Lower lobe of right lung (tissue), 2 donors: ENCODE results near the gene HECTD4. TPM values are rescaled to one million over a fixed set of nuclear protein-coding genes. Genes with fewer than 3 reads are reported as not detected.

Experiments
- ATAC-seq, 2 donors: fragments of 200-7000 bp; cut with Tn5 transposase; one replicate each; pipeline ENCODE4 v1.9.1; 2020 to 2022; ENCODE audit warnings: mild to moderate bottlenecking in 2 of 2, moderate library complexity in 2 of 2
- DNase-seq: peaks from one replicate; pipeline ENCODE4 v3.0.0-alpha.2; 2020
- H3K27ac ChIP-seq: fragments of 200-600 bp; one replicate; pipeline ENCODE4 v1.8.0; 2022
- H3K27me3 ChIP-seq: fragments of 200-600 bp; one replicate; pipeline ENCODE4 v1.8.0; 2022; ENCODE audit warnings: low read depth
- H3K36me3 ChIP-seq: fragments of 200-600 bp; one replicate; pipeline ENCODE4 v1.8.0; 2022; ENCODE audit warnings: mild to moderate bottlenecking
- H3K4me1 ChIP-seq: fragments of 200-600 bp; one replicate; pipeline ENCODE4 v1.8.0; 2022
- H3K4me3 ChIP-seq: fragments of 200-600 bp; one replicate; pipeline ENCODE4 v1.8.0; 2022; ENCODE audit warnings: mild to moderate bottlenecking
- H3K9me3 ChIP-seq: fragments of 200-600 bp; one replicate; pipeline ENCODE4 v1.8.0; 2022
- CTCF ChIP-seq: fragments of 200-600 bp; IDR thresholded peaks from one replicate; pipeline ENCODE4 v1.8.0; 2022; ENCODE audit warnings: antibody characterized with exemption, mild to moderate bottlenecking
- intact Hi-C: fragments of 100-400 bp; cut with DNase I; formaldehyde crosslinking; loops from one replicate; pipeline ENCODE4 v1.11.0; 2022
- total RNA-seq: library from RNA; stranded (reverse); fragmentation: NEBNext Ultra II Directional; extraction: Animal tissue kit (Norgen Biotek cat#: 25700); gene quantifications from one replicate; pipeline ENCODE4 v1.2.1, GENCODE V29; 2021
- donor health status: DM: no; HTN: yes; CAD: no; lungs with severe emphysema.

HECTD4 gene
- total RNA-seq, 1 donor from 2014 or later: 54.8 TPM

- Histone ChIP-seq H3K36me3 (peaks cover 9% of the 10 kb centered on the region), H3K4me3 (no peak overlapping the region), H3K9me3 (no peaks in the 10 kb centered on the region), H3K4me1 (no peaks in the 10 kb centered on the region), H3K27me3 (no peaks in the 10 kb centered on the region), H3K27ac (no peak overlapping the region)
- no peak for TF ChIP-seq CTCF
- ATAC-seq (no peak), DNase-seq (no peak)
- intact Hi-C loops: no loop called here
These were observed 59.2 kb downstream of the HECTD4 start for GRCh38 chr12:112322882-112323547.

GRCh38 chr12:112322441-112322840, 59.8 kb downstream of the HECTD4 start:
- Histone ChIP-seq H3K27me3 (no peaks in the 10 kb centered on the region), H3K4me3 (no peak overlapping the region), H3K27ac (no peak overlapping the region), H3K9me3 (no peaks in the 10 kb centered on the region), H3K36me3 (peaks cover 9% of the 10 kb centered on the region), H3K4me1 (no peaks in the 10 kb centered on the region)
- ATAC-seq (no peak), DNase-seq (no peak)
- no peak for TF ChIP-seq CTCF
- intact Hi-C loops: no loop called here

- no peaks in the 10 kb centered on the region for H3K4me1 ChIP-seq
- H3K4me3 ChIP-seq: no peak overlapping the region
- TF ChIP-seq CTCF: no peak
- no peak overlapping the region for H3K27ac ChIP-seq
- ATAC-seq: no peak
- peaks cover 9% of the 10 kb centered on the region for H3K36me3 ChIP-seq
- intact Hi-C loops: no loop called here
- DNase-seq: no peak
- H3K27me3 ChIP-seq: no peaks in the 10 kb centered on the region
- no peaks in the 10 kb centered on the region for H3K9me3 ChIP-seq
These were observed 61.0 kb downstream of the HECTD4 start for GRCh38 chr12:112321245-112321644.

GRCh38 chr12:112319395-112319794, 62.8 kb downstream of the HECTD4 start:
- intact Hi-C loops: no loop called here
- no peak for DNase-seq
- Histone ChIP-seq H3K36me3 (peaks cover 9% of the 10 kb centered on the region), H3K27me3 (no peaks in the 10 kb centered on the region), H3K9me3 (no peaks in the 10 kb centered on the region), H3K4me1 (no peaks in the 10 kb centered on the region), H3K4me3 (no peak overlapping the region), H3K27ac (no peak overlapping the region)
- ATAC-seq: no peak
- TF ChIP-seq CTCF: no peak

GRCh38 chr12:112317481-112317880, 64.8 kb downstream of the HECTD4 start:
- TF ChIP-seq CTCF: no peak

More at GRCh38 chr12:112317481-112317880, 64.8 kb downstream of the HECTD4 start:
- intact Hi-C loops: no loop called here
- DNase-seq (no peak), ATAC-seq (no peak)
- Histone ChIP-seq H3K27ac (no peak overlapping the region), H3K36me3 (peaks cover 28% of the 10 kb centered on the region), H3K27me3 (no peaks in the 10 kb centered on the region), H3K4me3 (no peak overlapping the region), H3K9me3 (no peaks in the 10 kb centered on the region), H3K4me1 (no peaks in the 10 kb centered on the region)
